GM18951 (cell line): ENCODE measurements around the gene TTC34.

Experiments used
- POLR2A ChIP-seq: IDR thresholded peaks from 4 replicates; pipeline ENCODE4 v1.6.1; 2011; ENCODE audit warnings: mild to moderate bottlenecking; ENCODE audit not compliant: insufficient read length, insufficient read depth; ENCODE audit errors: extremely low read depth
- in situ Hi-C: fragments of 300-500 bp; cut with MboI; formaldehyde crosslinking; loops from one replicate; pipeline ENCODE4 v1.12.0; 2022; ENCODE audit warnings: low sequenced_read_pairs, mixed read lengths, inconsistent platforms; ENCODE audit not compliant: unreplicated experiment

Gene TTC34, protein sequence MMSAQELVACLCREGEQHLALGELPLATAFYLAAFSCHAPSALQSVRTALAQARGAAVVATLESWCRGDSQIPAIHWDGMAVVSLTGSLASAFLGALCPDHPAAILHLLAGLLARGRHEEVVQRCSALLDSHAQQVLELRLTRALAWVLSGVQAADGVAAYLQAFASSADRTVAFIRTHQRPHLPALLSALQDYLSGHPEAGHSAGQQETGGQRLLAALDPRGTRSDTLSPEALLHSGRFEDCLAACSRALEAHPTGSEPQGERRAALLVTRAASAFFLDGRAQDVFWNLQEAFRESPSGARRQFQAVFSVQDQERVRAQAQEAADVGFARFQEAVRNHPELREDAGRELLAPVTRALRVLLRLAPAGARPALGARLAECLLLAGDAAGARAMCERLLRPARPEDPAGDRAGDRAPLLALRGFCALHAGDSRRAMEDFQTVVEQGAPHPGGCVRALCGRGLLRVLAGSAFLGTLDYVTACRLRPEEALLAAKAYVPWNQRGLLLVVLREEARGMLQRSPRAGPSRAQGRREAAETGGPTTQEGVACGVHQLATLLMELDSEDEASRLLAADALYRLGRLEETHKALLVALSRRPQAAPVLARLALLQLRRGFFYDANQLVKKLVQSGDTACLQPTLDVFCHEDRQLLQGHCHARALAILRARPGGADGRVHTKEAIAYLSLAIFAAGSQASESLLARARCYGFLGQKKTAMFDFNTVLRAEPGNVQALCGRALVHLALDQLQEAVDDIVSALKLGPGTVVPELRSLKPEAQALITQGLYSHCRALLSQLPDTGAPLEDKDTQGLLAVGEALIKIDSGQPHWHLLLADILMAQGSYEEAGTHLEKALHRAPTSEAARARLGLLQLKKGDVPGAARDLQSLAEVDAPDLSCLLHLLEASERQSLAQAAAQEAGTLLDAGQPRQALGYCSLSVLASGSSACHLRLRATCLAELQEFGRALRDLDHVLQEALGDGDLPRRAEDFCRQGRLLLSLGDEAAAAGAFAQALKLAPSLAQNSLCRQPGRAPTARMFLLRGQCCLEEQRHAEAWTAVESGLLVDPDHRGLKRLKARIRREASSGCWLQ

DNA sequence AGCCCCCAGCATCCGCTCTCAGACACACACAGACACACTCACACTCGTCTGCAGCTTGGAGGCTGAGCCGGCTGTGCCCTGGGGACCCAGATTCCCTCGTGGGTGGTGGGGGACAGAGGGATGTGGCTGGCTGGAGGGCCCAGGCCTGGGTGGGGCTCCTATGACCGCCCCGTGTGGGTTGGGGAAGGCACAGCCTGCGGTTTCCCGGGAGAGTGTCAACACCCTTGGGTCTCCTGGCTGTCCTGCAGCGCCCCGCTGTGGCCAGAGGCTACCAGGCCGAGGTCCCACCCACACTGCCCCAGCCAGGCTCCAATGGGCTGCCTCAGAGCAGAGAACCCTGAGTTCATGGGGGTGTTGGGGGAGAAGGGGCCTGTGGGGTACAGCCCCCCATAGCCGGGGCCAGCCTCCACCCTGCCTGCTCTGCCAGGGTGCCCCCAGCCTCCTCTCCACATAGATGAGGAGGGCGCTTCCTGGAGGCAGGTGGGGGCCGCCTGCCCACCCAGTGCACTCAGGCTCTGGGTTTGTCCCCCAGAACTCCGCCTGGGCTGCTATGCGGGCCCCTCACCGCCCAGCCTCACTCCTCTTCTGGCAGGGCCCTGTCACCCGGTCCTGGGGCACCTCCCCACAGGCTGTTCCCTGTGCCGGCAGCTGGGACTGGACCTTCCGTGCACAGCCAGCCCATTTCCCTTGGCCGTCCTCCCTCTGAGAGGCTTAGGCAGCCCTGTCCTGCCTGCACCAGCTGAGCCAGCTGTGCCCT, at the start of gene TTC34:
Gene TTC34, minus strand, starts transcription at position 159 of the 757 bp plus-strand sequence. CDS start 866 bp downstream, outside the sequence.
- in situ Hi-C loops, result no loop called here
- no peak for TF ChIP-seq POLR2A

DNA sequence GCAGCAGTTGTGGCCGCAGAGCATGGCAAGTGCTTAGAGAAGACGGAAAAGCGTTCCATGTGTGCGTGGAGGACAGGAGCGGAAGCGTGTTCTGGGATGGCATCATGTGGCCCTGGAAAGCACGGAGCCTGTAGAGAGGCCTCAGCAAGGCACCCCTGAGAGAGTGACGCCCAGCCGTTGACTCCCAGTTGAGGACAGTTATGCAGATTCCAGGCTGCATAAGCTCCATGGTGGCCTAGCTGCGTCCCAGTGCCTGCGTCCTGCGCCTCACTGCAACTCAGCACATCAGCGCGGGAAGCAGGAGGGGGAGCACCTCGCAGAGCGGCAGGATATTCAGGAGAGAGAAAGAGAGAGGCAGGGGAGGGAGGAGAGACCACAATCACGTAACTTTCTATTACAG, 49.0 kb upstream of the TTC34 start:
- in situ Hi-C loops, result no loop called here
- TF ChIP-seq POLR2A, result no peak

DNA sequence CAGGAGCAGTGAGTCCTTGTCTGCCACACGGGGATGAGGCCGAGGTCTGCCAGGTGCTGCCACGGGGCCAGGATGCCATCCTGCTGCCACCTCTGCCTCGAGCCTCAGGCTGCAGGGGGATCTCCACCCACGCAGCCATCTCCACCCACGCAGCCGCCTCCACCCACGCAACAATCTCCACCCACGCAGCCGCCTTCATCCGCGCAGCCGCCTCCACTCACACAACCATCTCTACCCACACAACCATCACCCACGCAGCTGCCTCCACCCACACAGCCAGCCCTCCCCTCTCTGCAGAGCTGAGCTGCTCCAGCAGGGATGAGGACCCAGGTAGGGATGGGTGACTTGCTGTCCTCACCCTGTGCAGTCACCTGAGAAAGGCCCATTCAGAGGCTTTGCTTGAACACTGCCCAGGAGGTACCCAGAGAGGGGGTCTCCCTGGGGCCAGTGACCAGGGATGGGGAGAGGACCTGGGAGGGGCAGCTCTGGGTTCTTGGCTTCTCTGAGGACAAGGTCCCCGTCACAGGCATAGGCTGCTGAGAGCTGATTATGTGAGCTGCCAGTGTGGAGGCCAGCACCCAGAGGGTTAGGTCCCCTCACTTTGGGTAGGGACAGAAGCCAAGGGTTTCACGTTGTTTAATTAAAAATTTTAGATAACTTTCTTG, 46.6 kb upstream of the TTC34 start:
- in situ Hi-C loops, result no loop called here
- no peak for TF ChIP-seq POLR2A

DNA sequence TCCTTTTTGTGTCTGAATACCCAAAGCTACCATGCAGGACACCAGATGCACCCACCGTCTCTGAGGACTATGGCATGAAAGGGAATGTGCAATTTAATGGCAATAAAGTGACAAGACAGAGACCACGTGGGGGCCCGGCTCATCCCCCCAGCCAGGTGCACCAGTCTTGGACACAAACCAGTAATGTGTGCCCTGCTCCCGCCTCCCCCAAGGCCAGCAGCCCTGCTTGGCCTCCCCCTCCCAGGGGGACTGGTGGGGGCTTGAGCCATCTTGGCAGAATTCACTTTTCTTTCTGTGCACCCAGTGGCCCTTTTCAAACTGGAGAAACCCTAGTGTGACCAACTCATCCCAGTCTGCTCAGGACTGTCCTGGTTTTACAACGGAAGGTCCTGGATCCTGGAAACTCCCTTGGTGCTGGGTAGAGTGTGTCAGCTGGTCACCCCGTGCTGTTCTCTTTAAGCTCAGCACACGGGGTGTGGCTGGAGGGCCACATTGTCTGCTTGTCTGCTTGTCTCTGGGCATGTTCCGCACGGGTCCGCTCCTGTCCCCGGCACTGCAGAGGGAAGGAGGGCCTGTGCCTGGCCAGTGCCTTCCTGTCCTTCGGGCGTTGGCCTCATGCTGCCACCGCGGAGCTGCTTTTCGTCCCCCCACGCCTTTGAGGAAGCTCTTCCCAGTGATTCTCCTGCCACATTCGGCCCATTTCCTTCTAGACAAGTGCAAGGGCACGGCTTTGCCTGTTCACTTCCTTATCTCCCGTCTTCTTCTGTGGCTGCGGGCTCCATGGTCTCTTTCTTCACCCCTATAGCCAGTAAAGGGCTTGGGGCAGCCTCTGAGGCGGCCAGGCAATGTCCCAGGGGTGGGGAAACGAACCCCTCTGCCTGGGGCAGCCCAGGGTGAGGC, 45.8 kb upstream of the TTC34 start:
- in situ Hi-C loops, result no loop called here
- TF ChIP-seq POLR2A, result no peak

DNA sequence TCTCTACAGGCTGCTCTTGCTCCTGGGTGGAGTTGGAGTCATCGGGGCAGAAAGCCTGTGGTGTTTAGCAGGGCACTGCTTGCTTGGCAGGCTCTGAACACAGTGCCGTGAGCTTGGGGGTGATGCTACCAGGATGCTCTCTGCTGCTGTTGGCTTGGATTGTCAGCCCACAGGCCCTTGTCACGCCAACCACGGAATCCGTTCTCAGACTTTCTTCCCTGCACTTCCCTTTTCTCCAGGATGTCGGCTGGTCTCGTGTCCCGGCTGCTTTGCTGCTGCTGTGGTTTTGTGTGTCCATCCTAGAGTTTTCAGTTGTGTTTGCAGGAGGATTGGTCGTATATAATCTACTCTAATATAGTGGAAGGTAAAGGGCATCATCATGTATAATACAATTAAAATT, 44.4 kb upstream of the TTC34 start:
- in situ Hi-C loops, result no loop called here
- no peak for TF ChIP-seq POLR2A

DNA sequence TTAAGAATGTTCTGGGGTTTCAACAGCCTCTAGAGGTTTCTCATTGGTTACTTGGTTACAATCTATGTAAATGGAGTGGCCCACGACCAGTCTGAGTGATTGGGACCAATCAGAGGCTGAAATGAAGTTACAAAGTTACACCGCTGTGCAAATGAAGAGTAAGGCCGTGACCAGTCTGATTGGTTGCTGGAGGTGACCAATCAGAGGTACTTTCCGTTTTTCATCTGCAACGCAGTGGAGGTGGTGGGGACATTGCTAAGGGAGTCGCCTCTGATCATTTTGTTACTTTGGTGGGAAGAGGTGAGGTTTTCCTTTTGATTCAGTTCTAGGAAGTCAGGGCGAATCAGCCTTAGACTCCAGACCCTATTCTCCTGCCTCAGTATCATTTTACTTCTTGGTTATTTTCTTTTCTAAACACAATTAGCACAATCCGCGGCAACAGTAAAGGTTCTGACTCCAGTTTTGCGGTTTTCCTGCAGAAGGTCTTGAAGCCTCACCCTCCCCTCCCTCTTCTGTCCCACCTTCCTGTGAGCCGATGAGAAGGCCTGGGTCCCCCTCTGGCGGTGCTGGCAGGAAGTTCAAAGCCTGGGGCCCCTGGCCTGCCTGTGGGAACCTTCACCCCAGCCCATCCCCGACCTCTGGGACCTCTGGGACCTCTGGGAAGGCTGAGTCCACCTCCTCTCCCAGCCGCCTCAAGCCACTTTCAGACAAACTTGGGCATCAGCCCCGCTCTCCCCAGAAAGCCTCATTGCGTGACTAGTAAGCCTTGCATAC, 38.7 kb upstream of the TTC34 start:
- in situ Hi-C loops, result no loop called here
- no peak for TF ChIP-seq POLR2A

DNA sequence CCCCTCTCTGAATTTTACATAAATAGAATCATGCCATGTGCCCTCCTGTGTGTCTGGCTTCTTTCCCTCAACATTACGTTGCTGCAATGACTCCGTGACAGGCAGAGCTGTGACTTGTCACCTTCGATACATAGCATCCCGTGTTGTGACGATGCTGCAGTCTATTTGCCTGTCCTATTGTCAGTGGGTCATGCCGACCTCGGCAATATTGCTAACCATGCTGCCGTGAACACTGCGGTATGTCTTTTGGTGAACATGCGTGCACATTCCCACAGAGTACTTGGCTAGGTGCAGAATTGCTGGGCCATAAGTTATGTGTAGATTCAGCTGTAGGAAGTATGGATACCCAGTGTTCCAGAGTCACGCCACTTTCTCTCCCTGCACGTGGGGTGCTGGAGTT, 36.3 kb upstream of the TTC34 start:
- in situ Hi-C loops, result no loop called here
- no peak for TF ChIP-seq POLR2A

DNA sequence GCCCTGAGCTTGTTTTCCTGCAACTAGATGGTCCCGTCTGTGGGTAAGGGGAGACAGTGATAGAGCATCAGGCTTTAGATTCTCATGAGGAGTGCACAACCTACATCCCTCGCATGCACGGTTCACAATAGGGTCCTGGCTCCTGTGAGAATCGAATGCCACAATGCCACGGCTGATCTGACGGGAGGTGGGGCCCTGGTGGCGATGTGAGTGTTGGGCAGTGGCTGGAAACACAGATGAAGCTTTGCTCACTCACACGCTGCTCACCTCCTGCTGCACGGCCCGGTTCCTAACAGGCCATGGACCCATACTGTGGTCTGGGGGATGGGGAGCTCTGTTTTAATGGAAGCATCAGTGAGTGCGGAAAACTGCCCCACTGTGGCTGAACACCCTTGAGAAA, 35.8 kb upstream of the TTC34 start:
- no peak for TF ChIP-seq POLR2A
- in situ Hi-C loops, result no loop called here

DNA sequence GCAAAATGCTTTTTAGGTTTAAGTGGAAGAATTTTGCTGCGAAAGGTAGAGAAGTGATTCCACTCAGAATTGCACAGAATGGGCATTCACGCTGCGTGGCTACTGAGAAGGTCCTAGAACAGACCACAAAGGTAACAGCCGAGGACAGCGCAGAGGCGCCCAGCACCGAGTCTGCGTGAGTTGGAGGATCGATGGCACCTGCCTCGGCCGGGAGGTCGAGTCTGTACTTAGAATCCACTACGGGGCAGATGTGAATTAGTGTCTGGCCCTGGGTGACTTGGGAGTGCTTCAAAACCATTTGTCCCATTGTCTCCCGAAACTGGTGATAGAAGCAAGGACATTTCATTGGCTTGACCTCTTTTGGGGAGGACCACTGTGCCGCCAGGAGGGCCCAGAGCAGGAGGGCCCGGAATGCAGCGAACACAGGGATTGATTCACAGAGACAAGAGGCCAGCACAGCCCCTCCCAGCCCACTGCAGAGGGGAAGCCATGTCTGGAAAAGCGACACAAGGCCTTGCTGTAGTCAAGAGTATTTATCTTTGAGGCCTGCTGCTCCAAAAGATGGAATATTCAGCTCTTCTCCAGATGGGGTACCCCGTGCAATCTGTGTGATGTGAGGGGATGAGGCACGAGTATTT, 35.0 kb upstream of the TTC34 start:
- in situ Hi-C loops, result no loop called here
- TF ChIP-seq POLR2A, result no peak

DNA sequence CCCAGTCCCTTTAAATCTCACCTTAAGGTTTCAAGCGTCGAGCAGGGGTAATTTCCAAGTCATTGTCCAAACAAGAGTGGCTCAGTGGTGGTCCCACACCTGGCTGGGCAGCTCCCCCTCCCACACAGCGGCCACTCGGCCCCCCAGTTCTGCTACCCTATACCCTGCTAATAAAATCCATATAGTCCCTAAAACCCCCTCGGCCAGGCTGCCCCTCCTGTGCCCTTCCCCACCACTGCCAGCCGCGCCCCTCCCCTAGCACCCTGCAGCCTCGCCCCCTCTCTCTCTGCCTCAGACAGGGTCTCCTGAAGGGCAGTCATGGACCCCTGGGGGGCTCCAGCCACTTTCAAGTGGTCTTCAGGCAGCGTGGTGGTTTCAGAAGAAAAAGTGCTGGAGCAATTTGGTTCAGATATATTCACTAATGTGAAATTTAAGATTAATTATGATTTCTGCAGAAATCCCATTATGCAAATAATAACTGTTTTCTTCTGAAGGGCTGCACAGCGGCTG, 34.2 kb upstream of the TTC34 start:
- no peak for TF ChIP-seq POLR2A
- in situ Hi-C loops, result no loop called here
